HG03139 (cell line): ENCODE measurements around the gene NANOS2.
"Not testable (repeated sequence)": the region's sequence is repeated elsewhere in the genome, so short reads cannot be mapped to it uniquely, and the experiment has no call there.

Source experiments
- ATAC-seq: cut with Tn5 transposase; IDR thresholded peaks from one replicate; pipeline ENCODE4 v1.9.1; 2021; ENCODE audit not compliant: unreplicated experiment

NANOS2 gene

DNA sequence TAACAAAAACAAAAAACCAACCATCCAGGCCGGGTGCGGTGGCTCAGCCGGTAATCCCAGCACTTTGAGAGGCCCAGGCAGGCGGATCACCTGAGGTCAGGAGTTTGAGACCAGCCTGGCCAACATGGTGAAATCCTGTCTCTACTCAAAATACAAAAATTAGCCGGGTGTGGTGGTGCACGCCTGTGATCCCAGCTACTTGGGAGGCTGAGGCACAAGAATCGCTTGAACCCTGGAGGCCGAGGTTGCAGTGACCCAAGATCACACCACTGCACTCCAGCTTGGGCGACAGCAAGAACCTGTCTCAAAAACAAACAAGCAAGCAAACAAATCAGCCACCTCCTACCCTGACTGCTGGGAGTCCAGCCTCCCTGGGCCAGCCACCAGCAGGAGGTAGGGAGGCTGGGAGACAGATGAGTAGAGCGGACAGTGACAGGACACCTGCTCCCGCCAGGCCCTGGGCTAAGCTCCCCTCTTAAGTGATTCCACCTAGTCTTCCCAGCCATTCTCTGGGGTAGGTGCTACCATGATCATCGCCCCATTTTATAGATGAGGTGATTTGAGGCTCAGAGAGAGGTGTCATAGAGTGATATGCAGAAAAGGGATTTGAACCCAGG is 18.5 kb downstream of the NANOS2 start:
- ATAC-seq: not testable (repeated sequence)

DNA sequence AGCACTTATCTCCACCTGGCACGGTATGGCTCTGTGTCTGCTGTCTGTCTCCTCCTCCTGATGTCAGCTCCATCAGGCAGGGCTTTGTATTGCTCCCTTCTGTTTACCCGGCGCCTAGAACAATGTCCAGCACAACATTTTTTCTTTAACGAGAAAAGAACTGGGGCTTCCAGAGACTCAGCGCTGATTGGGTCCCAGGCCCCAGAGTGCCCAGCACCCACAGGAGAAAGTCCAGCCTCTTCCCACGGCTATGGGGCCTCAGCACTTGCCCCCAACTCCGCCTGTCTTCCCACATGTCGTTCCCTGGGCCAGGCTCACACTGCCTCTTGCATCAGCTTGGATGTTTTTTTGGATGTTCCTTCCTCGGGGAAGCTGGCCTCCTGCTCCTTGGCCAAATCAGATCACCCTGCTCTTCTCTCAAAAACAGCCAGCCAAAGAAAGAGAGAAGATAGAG is 19.0 kb downstream of the NANOS2 start:
- no peak for ATAC-seq

GRCh38 chr19:45890877-45891276 is 23.7 kb downstream of the NANOS2 start:
- ATAC-seq: no peak

DNA sequence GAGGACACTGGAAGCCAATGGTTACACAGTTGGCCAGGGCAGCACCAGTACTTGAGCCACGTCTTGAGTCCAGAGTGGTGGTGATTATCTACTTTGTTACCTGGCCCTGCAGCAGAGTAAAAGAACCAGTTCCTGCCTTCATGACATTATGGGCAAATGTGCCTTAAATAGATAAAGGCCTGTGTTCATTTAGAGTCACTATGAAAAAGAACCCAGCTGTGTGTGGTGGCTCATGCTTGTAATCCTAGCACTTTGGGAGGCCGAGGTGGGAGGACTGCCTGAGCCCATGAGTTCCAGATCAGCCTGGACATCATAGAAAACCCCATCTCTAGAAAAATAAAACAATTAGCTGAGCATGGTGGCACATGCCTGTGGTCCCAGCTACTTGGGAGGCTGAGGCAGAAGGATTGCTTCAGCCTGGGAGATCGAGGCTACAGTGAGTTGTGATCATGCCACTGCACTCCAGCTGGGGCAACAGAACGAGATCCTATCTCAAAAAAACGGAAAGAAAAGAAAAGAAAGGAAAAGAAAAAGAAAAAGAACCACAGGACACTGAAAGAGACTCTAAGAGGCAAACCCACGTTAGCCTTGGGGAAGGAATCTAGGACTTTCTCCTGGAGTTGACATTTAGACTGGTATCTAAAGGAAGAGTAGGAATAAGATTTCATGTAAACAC is 25.2 kb downstream of the NANOS2 start:
- ATAC-seq: no peak

- ATAC-seq: no peak
These were observed 27.3 kb downstream of the NANOS2 start for GRCh38 chr19:45887200-45887710.

DNA sequence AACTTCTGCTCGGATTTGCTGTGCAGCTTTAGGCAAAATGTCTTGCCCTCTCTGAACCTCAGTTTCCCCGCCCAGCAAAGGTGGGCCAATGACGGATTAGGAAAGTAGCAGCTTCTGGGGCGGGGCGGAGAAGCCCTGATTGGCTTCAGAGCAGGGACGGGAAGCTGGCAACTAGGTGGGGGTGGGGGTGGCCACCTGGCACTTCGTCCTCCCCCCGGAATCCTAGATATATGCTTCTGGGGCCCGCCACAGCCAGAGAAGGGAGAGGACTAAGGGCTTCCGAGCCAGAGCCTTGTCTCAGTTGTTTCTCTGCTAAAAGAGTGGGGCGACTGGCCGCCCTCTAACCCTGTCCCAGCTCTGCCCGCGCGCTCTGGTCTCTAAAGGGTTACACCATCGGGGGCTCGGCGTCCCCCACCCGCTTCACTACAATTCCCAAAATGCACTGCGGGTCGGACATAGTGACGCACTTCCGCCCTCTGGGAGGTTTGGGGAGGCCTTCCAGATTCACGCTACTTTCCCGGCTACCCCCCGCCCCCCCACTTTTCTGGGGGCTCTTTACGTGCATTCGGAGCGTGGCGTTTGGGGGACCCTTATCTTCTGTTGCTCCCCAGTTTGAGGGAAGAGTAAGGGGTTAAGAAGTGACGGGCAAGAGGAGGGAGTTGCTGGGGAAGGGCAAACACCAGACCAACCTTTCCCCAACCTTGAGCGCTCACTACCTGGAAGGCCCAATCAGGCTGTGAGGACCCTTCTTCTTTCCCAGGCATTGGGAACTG is 28.0 kb downstream of the NANOS2 start:
- peak; percentile 42 for ATAC-seq

DNA sequence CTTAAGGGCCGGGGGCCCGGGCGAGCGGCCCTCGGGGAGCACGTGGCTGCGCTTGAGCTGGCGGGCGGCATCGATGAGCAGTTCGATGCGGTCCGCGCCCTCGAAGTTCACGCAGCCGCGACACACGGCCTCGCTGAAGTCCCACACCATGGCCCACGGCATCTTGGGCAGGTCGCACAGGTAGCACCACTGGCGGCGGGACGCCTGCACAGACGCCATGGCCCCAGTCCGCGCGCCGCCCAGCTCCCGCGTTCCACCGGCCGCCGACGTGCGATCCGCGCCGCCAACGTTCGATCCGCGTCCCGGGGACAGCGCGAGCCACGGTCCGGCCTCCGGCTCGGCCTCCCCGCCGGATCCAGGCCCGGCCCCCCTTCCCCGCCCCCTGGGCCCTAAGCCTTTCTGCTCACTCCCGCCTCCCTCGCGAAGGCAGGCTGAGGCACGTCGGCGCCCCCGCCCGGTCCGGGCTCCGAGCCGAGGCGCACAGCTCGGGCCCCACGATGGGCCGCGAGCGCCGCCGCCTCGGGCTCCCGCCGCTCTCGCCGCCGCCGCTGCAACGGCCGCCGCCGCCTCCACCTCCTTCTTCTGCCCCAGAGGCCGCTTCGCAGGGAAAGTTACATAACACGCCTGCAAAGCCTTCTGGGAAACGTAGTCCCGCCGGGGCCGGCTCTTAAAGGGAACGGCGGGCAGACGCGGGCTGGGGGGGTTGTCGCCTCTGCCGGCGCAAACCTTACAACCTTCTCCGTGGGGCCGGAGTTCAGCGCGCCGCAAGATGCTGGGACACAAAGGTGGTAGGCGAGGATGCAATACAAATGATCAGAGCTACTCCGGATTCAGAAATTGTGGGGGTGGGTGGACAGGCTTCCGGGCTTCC is 28.8 kb downstream of the NANOS2 start, which contains the start of gene IRF2BP1:
TSS of gene IRF2BP1 (minus strand) at position 586 of the 871 bp plus-strand sequence. CDS start at position 219, 367 bp downstream.
- peak; percentile 39 for ATAC-seq

- ATAC-seq: no peak
These were observed 29.7 kb downstream of the NANOS2 start for GRCh38 chr19:45884682-45885555.

- ATAC-seq: no peak
These were observed 30.5 kb downstream of the NANOS2 start for GRCh38 chr19:45883881-45884681.

DNA sequence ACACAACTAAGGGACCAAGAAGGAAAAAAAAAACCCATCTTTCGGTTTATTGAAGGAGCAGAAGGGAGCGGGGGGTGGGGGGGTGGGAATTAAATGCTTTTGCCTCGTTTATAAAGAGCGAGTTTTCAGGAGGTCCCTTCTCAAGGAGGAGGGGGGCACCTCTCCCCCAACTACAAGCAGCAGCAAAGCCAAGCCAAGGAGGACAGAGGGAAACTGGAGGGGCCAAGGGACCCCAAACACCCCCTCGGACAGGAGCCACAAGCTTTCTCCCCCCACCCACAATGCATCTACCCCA is 31.0 kb downstream of the NANOS2 start:
- no peak for ATAC-seq

GRCh38 chr19:45882652-45883585 is 31.7 kb downstream of the NANOS2 start:
- ATAC-seq: no peak

- ATAC-seq: no peak
These were observed 32.6 kb downstream of the NANOS2 start for GRCh38 chr19:45881909-45882528.

GRCh38 chr19:45881082-45881908 is 33.3 kb downstream of the NANOS2 start:
- ATAC-seq: no peak

- no peak for ATAC-seq
These were observed 34.6 kb downstream of the NANOS2 start for GRCh38 chr19:45879971-45880370.

- no peak for ATAC-seq
These were observed 35.5 kb downstream of the NANOS2 start for GRCh38 chr19:45879055-45879454.

- no peak for ATAC-seq
These were observed 36.4 kb downstream of the NANOS2 start for GRCh38 chr19:45878043-45878794.
